Measurements from ENCODE around the gene ZNF681. TPM values are rescaled to one million over a fixed set of nuclear protein-coding genes. Genes with fewer than 3 reads are reported as not detected.

Gene ZNF681
- total RNA-seq, 1 experiment from 2014 or later: 2.4 TPM

GRCh38 chr19:23718802-23719201 lies 39.9 kb downstream of the ZNF681 start:
- no peak overlapping the region for H3K4me2 ChIP-seq
- H3K36me3 ChIP-seq (ENCODE audit: low read depth): no peaks in the 10 kb centered on the region
- H3K27me3 ChIP-seq (ENCODE audit: insufficient read depth, low read depth): no peaks in the 10 kb centered on the region
- no peaks in the 10 kb centered on the region for H4K20me1 ChIP-seq (ENCODE audit: insufficient read depth)
- no peaks in the 10 kb centered on the region for H3K4me1 ChIP-seq (replicated peaks; ENCODE audit: insufficient read depth)
- no peak overlapping the region for H3K4me3 ChIP-seq
- DNase-seq: no peak
- BruUV-seq (replicated peaks): no TSS peak
- H2AFZ ChIP-seq: no peak overlapping the region
- H3F3A ChIP-seq (ENCODE audit: insufficient read depth, low read depth): no peaks in the 10 kb centered on the region
- H3K79me2 ChIP-seq (ENCODE audit: low read depth): no peaks in the 10 kb centered on the region
- TF ChIP-seq, protein P1, sequence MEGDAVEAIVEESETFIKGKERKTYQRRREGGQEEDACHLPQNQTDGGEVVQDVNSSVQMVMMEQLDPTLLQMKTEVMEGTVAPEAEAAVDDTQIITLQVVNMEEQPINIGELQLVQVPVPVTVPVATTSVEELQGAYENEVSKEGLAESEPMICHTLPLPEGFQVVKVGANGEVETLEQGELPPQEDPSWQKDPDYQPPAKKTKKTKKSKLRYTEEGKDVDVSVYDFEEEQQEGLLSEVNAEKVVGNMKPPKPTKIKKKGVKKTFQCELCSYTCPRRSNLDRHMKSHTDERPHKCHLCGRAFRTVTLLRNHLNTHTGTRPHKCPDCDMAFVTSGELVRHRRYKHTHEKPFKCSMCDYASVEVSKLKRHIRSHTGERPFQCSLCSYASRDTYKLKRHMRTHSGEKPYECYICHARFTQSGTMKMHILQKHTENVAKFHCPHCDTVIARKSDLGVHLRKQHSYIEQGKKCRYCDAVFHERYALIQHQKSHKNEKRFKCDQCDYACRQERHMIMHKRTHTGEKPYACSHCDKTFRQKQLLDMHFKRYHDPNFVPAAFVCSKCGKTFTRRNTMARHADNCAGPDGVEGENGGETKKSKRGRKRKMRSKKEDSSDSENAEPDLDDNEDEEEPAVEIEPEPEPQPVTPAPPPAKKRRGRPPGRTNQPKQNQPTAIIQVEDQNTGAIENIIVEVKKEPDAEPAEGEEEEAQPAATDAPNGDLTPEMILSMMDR (conservative IDR thresholded peaks at IDR 0.05): no peak
- no peak for TF ChIP-seq EZH2 (IDR thresholded peaks at IDR 0.05; ENCODE audit: low read depth)
- CTCF ChIA-PET: no interaction called here
- intact Hi-C loops (cut with micrococcal nuclease; ENCODE audit: unreplicated experiment): no loop called here
- H3K27ac ChIP-seq: no peak overlapping the region
- no peaks in the 10 kb centered on the region for H3K9me2 ChIP-seq (ENCODE audit: insufficient read depth)
- H3K9me3 ChIP-seq (ENCODE audit: insufficient read depth, low read depth): peaks cover 3% of the 10 kb centered on the region
- POLR2A ChIA-PET (ENCODE audit: unreplicated experiment): no interaction called here

DNA sequence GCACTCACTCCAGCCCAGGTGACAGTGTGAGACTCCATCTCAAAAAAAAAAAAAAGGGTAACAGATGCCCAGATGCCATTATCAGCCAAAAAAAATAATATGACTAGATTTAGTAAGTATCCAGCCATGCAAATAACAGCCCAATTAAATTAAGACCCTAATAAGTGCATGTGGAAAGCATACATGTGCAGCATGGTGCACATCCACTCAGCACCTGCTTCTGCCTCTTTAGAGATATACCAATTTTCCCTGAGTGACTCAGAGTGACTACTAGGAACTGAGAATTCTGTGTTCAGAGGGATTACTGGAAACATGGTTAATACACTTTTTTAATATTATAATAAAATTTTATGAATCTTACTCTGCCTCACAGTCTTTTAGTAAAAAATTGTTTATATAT lies 41.9 kb downstream of the ZNF681 start:
- Histone ChIP-seq H3K4me2 (no peak overlapping the region), H2AFZ (no peak overlapping the region), H3K79me2 (ENCODE audit: low read depth) (no peaks in the 10 kb centered on the region), H4K20me1 (ENCODE audit: insufficient read depth) (no peaks in the 10 kb centered on the region), H3K9me3 (ENCODE audit: insufficient read depth, low read depth) (peaks cover 3% of the 10 kb centered on the region), H3K27ac (no peak overlapping the region), H3K36me3 (ENCODE audit: low read depth) (no peaks in the 10 kb centered on the region), H3K4me1 (replicated peaks; ENCODE audit: insufficient read depth) (no peaks in the 10 kb centered on the region), H3K27me3 (ENCODE audit: insufficient read depth, low read depth) (no peaks in the 10 kb centered on the region), H3K4me3 (no peak overlapping the region), H3F3A (ENCODE audit: insufficient read depth, low read depth) (no peaks in the 10 kb centered on the region), H3K9me2 (ENCODE audit: insufficient read depth) (no peaks in the 10 kb centered on the region)
- ChIA-PET CTCF (no interaction called here), POLR2A (ENCODE audit: unreplicated experiment) (no interaction called here)
- no peak for TF ChIP-seq EZH2 (IDR thresholded peaks at IDR 0.05; ENCODE audit: low read depth)
- TF ChIP-seq, protein P1 (conservative IDR thresholded peaks at IDR 0.05): no peak
- intact Hi-C loops (cut with micrococcal nuclease; ENCODE audit: unreplicated experiment): no loop called here
- DNase-seq: no peak
- BruUV-seq (replicated peaks): no TSS peak

DNA sequence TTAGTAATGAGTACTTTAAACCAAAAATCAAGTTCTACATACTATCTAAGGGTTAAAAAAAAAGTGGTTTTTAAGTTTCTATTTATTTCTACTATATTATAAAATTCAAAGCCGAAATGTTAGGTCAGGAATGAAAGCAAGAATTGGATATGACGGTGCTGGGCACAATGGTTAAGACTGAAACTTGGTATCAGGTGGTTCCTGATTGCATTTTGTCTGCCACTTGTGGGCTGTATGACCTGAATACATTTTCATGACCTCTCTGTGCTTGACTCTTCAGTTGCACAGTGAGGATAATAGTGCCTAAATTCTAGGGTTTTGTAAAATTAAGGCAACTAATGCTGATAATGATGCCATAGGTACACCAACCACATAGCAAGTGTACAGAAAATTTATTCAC lies 49.3 kb downstream of the ZNF681 start:
- BruUV-seq (replicated peaks): no TSS peak
- Histone ChIP-seq H3K9me3 (ENCODE audit: insufficient read depth, low read depth) (peaks cover 8% of the 10 kb centered on the region), H3K27ac (no peak overlapping the region), H3K27me3 (ENCODE audit: insufficient read depth, low read depth) (no peaks in the 10 kb centered on the region), H3K36me3 (ENCODE audit: low read depth) (no peaks in the 10 kb centered on the region), H3F3A (ENCODE audit: insufficient read depth, low read depth) (no peaks in the 10 kb centered on the region), H3K4me2 (no peak overlapping the region), H2AFZ (no peak overlapping the region), H3K9me2 (ENCODE audit: insufficient read depth) (no peaks in the 10 kb centered on the region), H3K4me3 (no peak overlapping the region), H4K20me1 (ENCODE audit: insufficient read depth) (no peaks in the 10 kb centered on the region), H3K79me2 (ENCODE audit: low read depth) (no peaks in the 10 kb centered on the region), H3K4me1 (replicated peaks; ENCODE audit: insufficient read depth) (no peaks in the 10 kb centered on the region)
- intact Hi-C loops (cut with micrococcal nuclease; ENCODE audit: unreplicated experiment): no loop called here
- POLR2A ChIA-PET (ENCODE audit: unreplicated experiment): no interaction called here
- CTCF ChIA-PET: no interaction called here
- no peak for DNase-seq
- TF ChIP-seq, protein P1 (conservative IDR thresholded peaks at IDR 0.05): no peak
- TF ChIP-seq EZH2 (IDR thresholded peaks at IDR 0.05; ENCODE audit: low read depth): no peak

Measured in PC-9 (cell line).